ENCODE measurements around the gene PFDN1.
A peak's percentile ranks its signal among the peaks of the same experiment; 100 is the strongest.

PFDN1 gene

DNA sequence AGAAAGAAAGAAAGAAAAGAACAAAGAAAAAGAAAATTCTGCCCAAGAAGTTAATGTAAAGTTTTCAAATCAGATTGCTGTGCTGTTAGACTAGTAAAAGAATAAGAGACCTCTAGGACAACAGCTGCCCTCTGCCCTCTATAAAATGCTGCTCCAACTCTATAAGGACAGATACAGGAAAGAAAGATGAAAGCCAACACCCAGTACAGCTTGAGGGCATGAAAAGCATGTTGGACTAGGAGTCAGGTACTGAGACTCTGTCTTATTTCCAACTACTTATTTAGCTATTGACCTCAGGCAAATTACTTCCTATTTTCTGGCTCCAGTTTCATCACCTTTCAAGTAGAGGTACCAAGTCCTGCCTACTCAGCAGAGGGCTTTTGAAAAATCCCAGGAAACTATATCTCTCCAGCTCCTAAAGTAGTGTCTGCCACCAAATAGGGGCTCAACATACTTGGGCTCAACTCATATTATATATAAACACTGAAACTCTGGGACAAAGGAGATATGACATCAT, 37.8 kb upstream of the PFDN1 start:
- Mint-ChIP-seq H3K27me3 (ENCODE audit: low read depth) (no peaks in the 10 kb centered on the region), H3K27ac (peak overlapping the region; percentile 14), H3K36me3 (ENCODE audit: low read depth) (peaks cover 29% of the 10 kb centered on the region), H3K4me1 (ENCODE audit: low read depth) (peaks cover 48% of the 10 kb centered on the region), H3K9me3 (no peaks in the 10 kb centered on the region), H3K4me3 (peak overlapping the region; percentile 27)
- DNase-seq (ENCODE audit: low spot score), result no peak

DNA sequence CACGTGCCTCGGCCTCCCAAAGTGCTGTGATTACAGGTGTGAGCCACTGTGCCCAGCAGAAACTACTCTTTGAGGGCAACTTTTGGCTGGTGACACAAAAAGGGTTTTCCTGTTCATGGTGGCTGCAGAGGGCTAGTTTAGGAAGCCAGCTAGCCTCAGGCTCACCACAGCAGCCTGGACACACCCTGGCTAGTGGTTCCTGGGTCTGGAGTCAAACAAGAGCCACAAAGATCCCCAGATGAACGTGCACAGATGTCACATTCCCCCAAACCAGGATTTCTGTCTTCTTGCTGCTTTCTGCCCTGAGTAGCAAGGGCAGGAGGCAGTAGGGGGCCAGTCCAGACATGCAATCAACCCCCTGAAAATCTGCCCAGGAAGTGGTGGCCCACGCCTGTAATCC, 36.7 kb upstream of the PFDN1 start:
- H3K36me3 Mint-ChIP-seq (ENCODE audit: low read depth), result peaks cover 36% of the 10 kb centered on the region
- peaks cover 42% of the 10 kb centered on the region for H3K4me1 Mint-ChIP-seq (ENCODE audit: low read depth)
- no peak overlapping the region for H3K27ac Mint-ChIP-seq
- H3K27me3 Mint-ChIP-seq (ENCODE audit: low read depth), result no peaks in the 10 kb centered on the region
- H3K4me3 Mint-ChIP-seq, result no peak overlapping the region
- H3K9me3 Mint-ChIP-seq, result no peaks in the 10 kb centered on the region
- no peak for DNase-seq (ENCODE audit: low spot score)

DNA sequence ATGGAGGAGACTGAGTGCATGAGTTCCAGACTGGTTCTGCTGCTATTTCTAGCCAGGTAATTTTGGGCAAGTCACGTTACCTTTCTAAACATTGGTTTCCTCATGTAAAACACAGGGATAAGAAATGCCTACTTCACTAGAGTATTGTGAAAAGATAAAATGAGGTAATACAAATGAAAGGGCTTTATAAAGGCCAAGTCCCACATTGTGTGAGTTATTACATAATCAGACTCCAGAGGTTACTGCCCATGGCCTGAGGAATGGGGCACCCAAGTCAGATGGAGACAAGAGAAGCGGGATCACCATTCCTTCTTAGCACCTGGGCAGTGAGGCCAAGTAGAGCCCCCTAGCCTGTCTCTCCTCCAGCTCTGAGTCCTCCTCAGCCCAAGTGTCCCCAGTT, 36.0 kb upstream of the PFDN1 start:
- Mint-ChIP-seq H3K27ac (no peak overlapping the region), H3K36me3 (ENCODE audit: low read depth) (peaks cover 40% of the 10 kb centered on the region), H3K4me3 (no peak overlapping the region), H3K9me3 (no peaks in the 10 kb centered on the region), H3K4me1 (ENCODE audit: low read depth) (peaks cover 36% of the 10 kb centered on the region), H3K27me3 (ENCODE audit: low read depth) (no peaks in the 10 kb centered on the region)
- no peak for DNase-seq (ENCODE audit: low spot score)

DNA sequence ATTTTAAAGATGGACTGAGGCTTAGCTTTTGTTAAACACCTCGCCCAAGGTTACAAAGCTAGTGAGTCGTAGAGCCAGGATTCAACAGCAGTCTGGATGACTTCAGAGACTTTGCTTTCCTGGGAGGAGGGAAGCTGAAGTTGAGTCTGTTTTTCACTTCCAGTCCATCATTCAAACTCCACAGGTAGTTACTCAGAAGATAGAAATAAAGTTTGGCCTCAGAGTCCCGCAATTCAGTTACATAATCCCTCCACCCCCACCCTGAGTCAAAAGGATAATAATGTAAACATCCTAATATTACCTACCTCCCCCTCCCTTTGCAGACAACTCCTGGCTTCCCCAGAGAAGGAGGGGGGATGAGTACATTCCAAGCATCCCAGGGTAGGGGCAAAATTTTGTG, 35.4 kb upstream of the PFDN1 start:
- Mint-ChIP-seq H3K9me3 (no peaks in the 10 kb centered on the region), H3K27ac (no peak overlapping the region), H3K27me3 (ENCODE audit: low read depth) (no peaks in the 10 kb centered on the region), H3K4me3 (no peak overlapping the region), H3K4me1 (ENCODE audit: low read depth) (peaks cover 31% of the 10 kb centered on the region), H3K36me3 (ENCODE audit: low read depth) (peaks cover 44% of the 10 kb centered on the region)
- no peak for DNase-seq (ENCODE audit: low spot score)

DNA sequence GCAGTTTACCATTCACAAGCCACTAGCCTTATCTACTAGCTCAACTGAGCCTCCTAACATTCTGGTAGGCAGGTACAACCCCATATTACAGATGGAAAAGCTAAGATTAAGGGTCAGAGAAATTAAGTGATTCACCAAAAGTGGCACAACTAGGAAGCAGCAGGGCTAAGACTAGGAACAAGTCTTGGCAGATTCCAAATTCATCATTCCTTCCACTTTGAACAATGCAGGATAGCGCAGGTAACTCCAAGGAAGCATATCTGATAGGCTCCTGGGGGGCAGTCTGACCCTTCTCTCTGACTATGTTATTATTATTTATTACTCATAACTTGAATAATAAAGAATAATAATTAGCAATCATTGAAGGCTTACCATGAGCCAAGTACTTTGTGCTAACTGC, 35.0 kb upstream of the PFDN1 start:
- DNase-seq (ENCODE audit: low spot score), result no peak
- H3K4me3 Mint-ChIP-seq, result no peak overlapping the region
- no peak overlapping the region for H3K27ac Mint-ChIP-seq
- no peaks in the 10 kb centered on the region for H3K27me3 Mint-ChIP-seq (ENCODE audit: low read depth)
- no peaks in the 10 kb centered on the region for H3K9me3 Mint-ChIP-seq
- H3K4me1 Mint-ChIP-seq (ENCODE audit: low read depth), result peaks cover 26% of the 10 kb centered on the region
- peaks cover 44% of the 10 kb centered on the region for H3K36me3 Mint-ChIP-seq (ENCODE audit: low read depth)

DNA sequence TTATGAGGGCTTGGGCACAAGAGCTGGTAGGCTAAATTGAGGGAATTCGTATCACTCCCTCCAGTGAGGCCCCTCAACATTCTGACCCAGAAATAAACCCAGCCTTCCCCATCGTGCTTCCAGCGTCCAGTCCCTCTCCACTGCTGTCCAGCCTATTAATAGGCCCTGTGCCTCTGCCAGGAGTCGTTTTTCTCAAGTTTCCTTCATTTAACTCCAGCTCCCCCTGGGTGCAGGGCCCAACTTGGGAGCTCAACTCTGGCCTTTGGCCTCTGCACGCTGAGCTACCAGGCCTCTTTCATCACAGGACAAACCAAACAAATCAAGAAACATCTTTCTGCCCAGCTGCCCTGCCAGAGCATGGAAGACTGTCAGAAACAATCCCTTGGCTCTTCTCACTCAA, 33.5 kb upstream of the PFDN1 start:
- H3K27ac Mint-ChIP-seq, result peak overlapping the region; percentile 49
- H3K36me3 Mint-ChIP-seq (ENCODE audit: low read depth), result peaks cover 39% of the 10 kb centered on the region
- DNase-seq (ENCODE audit: low spot score), result no peak

DNA sequence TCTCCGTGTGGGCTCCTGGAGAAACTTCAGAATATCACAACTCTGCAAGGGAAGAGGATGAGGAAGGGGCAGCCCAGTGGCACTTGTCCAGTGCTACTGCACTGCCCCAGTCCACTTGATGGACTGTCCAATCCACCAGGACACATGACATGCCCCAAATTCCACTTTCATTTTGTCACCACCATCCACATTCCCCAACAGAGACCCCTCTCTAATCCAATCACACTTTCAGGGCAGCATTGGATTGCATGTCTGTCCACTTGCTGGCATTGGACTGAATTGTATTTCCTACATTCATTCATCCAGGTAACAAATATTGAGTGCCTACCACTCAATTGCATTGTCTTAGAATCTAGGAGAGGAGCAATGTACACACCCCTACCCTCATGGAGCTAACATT, 28.7 kb upstream of the PFDN1 start:
- no peaks in the 10 kb centered on the region for H3K4me1 Mint-ChIP-seq (ENCODE audit: low read depth)
- H3K27me3 Mint-ChIP-seq (ENCODE audit: low read depth), result peaks cover 5% of the 10 kb centered on the region
- no peaks in the 10 kb centered on the region for H3K9me3 Mint-ChIP-seq
- DNase-seq (ENCODE audit: low spot score), result no peak
- H3K27ac Mint-ChIP-seq, result no peak overlapping the region
- H3K36me3 Mint-ChIP-seq (ENCODE audit: low read depth), result peaks cover 25% of the 10 kb centered on the region
- H3K4me3 Mint-ChIP-seq, result no peak overlapping the region

More for the DNA sequence above, 33.5 kb upstream of the PFDN1 start:
- Mint-ChIP-seq H3K4me1 (ENCODE audit: low read depth) (peaks cover 14% of the 10 kb centered on the region), H3K4me3 (no peak overlapping the region), H3K9me3 (no peaks in the 10 kb centered on the region), H3K27me3 (ENCODE audit: low read depth) (no peaks in the 10 kb centered on the region)

DNA sequence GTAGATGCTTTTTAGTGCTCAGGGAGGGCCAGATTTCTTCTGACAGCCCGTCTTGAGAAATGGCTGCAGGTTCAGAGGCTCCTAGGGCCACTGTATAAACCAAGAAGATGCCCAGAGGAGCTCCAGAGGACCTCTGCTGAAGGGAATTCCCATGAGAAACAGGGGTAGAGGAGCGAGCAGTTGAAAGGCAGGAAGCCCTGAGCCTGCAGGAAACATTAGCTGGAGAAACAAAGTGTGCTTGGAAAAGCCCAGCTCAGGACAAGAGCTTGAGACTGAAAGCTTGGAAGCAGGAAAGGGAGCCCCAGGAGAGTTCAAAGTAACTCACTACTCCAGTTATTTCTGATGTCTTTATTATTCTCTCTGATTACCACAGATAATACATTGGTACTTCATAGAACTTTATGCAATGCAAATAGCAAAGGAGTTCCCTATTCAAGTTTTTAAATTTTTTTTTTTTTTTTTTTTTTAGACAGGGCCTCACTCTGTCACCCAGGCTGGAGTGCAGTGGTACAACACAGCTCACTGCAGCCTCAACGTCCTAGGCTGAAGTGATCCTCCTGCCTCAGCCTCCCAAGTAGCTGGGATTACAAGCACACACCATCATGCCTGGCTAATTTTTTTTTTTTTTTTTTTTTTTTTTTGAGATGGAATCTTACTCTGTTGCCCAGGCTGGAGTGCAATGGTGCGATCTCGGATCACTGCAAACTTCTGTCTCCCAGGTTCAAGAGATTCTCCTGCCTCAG, 27.0 kb upstream of the PFDN1 start:
- Mint-ChIP-seq H3K27me3 (ENCODE audit: low read depth) (peaks cover 5% of the 10 kb centered on the region), H3K9me3 (no peaks in the 10 kb centered on the region), H3K36me3 (ENCODE audit: low read depth) (peaks cover 18% of the 10 kb centered on the region), H3K4me3 (no peak overlapping the region), H3K27ac (no peak overlapping the region), H3K4me1 (ENCODE audit: low read depth) (no peaks in the 10 kb centered on the region)
- no peak for DNase-seq (ENCODE audit: low spot score)

DNA sequence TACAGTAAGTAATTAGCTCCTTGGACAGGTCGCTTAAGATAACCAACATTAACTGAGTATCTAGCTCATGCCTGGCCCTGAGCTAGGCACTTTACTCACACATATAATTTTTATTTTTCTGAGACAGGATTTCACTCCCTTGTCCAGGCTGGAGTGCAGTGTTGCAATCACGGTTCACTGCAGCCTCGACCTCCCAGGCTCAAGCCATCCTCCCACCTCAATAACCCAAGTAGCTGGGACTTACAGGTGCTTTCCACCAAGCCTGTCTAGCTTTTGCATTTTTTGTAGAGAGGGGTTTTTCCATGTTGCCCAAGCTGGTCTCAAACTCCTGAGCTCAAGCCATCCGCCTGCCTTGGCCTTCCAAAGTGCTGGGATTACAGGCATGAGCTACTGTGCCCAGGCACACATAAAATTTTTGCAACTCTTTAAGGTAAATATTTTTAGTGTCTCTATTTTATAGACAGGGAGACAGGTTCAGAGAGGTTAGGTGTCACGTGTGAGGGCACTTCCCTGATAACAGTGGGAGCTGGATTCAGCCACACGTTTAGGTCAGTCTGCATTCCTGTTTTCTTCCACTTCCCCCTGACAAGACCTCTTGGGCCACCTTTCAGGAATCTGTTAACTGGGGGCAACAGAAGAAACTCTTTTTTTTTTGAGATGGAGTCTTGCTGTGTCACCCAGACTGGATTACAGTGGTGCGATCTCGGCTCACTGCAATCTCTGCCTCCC, 25.3 kb upstream of the PFDN1 start:
- H3K4me1 Mint-ChIP-seq (ENCODE audit: low read depth), result no peaks in the 10 kb centered on the region
- no peaks in the 10 kb centered on the region for H3K9me3 Mint-ChIP-seq
- H3K36me3 Mint-ChIP-seq (ENCODE audit: low read depth), result peaks cover 5% of the 10 kb centered on the region
- peaks cover 5% of the 10 kb centered on the region for H3K27me3 Mint-ChIP-seq (ENCODE audit: low read depth)
- DNase-seq (ENCODE audit: low spot score), result no peak
- no peak overlapping the region for H3K27ac Mint-ChIP-seq
- no peak overlapping the region for H3K4me3 Mint-ChIP-seq

DNA sequence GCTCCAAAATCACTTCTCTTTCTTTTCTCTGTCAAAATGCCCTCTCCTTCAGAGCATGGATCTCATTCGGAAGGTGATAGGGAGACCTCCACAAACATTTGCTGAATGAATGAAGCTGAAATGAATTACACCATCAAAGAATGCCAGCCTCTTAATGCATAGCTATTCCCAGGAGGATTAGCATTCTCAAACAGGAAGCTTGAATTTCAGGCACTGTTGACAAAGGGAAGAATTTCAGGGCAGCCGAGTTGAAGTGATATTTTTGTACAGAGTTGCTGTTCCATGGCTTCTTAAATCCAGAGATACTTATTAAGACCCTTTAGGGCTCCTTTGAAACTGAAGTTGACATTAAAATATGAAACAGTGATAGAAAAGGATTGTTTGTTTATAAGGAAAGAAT, 24.7 kb upstream of the PFDN1 start:
- no peak for DNase-seq (ENCODE audit: low spot score)
- Mint-ChIP-seq H3K4me1 (ENCODE audit: low read depth) (no peaks in the 10 kb centered on the region), H3K9me3 (no peaks in the 10 kb centered on the region), H3K36me3 (ENCODE audit: low read depth) (peaks cover 3% of the 10 kb centered on the region), H3K4me3 (no peak overlapping the region), H3K27ac (no peak overlapping the region), H3K27me3 (ENCODE audit: low read depth) (peaks cover 5% of the 10 kb centered on the region)

DNA sequence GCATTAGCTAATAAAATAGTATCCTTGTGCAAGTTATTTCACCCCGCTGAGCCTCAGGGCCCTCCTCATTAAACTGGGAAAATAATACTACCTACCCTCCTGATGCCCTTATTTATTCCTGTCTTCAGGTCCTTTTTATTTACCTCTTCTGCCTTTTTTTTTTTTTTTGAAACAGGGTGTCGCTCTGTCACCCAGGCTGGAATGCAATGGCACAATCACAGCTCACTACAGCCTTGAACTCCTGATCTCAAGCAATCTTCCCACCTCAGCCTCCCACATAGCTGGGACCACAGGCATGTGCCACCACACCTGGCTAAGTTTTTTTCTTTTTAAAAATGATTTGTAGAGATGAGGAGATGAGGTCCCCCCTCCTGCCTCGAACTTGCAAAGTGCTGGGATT, 22.6 kb upstream of the PFDN1 start:
- Mint-ChIP-seq H3K36me3 (ENCODE audit: low read depth) (no peaks in the 10 kb centered on the region), H3K9me3 (no peaks in the 10 kb centered on the region), H3K4me1 (ENCODE audit: low read depth) (no peaks in the 10 kb centered on the region), H3K27ac (no peak overlapping the region), H3K4me3 (no peak overlapping the region), H3K27me3 (ENCODE audit: low read depth) (peaks cover 5% of the 10 kb centered on the region)
- no peak for DNase-seq (ENCODE audit: low spot score)

DNA sequence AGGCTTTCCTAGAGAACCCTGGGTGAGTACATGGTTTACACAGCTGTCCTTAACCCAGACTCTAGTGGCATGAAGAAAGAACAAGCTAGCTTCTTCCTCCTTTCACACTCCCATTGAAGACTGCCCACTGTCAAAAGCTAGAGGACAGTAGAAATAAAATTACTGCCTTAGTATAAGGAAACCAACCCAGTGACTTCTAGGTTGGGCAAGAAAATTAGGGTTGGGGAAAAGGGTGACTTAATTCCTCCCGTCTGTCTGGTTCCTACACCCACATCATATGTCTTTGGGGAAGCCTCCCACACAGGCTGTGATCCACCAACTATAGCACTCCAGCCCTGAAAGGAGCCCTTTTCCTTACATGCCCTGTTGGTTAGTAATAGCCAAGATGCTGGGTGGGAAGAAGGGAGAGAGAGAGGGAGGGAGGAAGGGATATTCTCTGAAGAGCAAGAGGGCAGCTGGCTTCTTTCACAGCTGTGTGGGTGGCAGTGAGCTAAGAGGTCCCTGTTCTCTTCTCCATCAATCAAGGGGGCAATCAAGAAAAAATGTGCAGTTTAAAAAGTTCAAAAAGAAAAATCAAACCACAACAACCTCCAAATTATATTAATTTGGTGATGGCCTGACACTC, 21.8 kb upstream of the PFDN1 start:
- Mint-ChIP-seq H3K9me3 (no peaks in the 10 kb centered on the region), H3K4me1 (ENCODE audit: low read depth) (no peaks in the 10 kb centered on the region), H3K27ac (no peak overlapping the region), H3K36me3 (ENCODE audit: low read depth) (no peaks in the 10 kb centered on the region), H3K4me3 (no peak overlapping the region), H3K27me3 (ENCODE audit: low read depth) (peaks cover 5% of the 10 kb centered on the region)
- no peak for DNase-seq (ENCODE audit: low spot score)

DNA sequence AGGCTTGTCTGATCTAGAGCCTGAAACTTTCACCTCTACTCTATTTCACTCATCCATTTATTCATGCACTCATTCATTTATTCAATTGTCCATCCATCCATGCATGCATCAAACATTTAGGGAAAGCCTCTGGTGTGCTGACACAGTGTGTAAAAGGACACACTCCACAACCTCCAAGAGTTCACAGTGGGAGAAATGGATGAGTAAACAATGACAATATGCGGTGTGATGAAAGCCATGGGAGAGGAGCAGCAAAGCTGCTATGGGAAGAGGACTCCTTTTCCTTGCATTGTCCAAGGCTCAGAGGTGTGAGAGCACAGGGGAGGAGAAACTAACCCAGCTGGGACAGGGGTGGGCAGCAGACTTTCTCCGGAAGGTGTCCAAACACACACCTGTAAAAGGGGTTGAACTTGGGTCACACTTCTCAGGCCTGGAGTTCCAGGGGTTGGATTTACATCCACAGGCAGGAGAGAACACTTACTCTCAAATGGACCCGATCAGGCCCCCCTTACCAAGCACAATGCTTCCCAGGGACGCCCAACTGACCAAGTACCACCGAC, 21.2 kb upstream of the PFDN1 start:
- no peak overlapping the region for H3K4me3 Mint-ChIP-seq
- no peak overlapping the region for H3K27ac Mint-ChIP-seq
- DNase-seq (ENCODE audit: low spot score), result no peak
- no peaks in the 10 kb centered on the region for H3K4me1 Mint-ChIP-seq (ENCODE audit: low read depth)
- peaks cover 5% of the 10 kb centered on the region for H3K27me3 Mint-ChIP-seq (ENCODE audit: low read depth)
- no peaks in the 10 kb centered on the region for H3K9me3 Mint-ChIP-seq
- no peaks in the 10 kb centered on the region for H3K36me3 Mint-ChIP-seq (ENCODE audit: low read depth)
